ENCODE measurements around the gene ANKRD1.

DNA sequence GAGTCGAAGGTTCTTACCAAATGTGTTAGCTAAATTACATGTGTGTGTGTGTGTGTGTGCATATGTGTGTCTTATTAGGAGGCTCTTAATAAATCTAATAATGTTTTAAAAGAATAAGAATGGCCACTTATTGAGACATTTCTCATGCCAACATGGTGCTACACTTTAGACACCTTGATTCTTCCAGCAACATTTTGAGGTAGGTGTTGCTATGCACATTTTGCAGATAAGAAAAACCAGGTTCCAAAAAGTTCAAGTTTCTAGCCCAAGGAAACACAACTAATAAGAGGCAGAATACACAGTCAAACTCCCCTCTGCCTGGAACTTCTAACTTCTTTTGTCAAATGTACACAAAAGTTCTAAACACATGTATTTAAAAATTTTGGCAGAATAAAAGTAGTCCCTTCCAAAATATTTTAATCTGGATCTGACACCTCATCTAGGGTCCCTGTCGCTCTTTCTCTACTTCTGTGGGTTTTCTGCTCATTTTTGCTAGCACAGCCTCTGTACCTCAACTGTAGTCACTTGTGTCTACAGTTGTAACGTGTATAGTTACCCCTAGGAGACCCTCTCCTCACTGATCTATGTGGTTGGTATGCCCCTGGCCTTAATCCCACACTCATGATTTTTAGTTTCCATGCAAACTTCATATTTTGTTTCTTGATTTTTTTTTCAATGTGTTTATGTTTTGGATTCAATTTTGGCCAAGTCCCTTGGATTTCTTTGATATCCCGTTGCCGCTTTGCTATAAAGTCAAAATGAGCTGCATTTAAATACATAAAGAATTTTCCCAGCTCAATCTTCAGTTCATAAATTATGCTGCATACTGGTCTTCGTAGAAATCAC, 4.3 kb downstream of the ANKRD1 start:
- no peak for TF ChIP-seq POLR2A (IDR thresholded peaks at IDR 0.05)
- TF ChIP-seq, protein P1, sequence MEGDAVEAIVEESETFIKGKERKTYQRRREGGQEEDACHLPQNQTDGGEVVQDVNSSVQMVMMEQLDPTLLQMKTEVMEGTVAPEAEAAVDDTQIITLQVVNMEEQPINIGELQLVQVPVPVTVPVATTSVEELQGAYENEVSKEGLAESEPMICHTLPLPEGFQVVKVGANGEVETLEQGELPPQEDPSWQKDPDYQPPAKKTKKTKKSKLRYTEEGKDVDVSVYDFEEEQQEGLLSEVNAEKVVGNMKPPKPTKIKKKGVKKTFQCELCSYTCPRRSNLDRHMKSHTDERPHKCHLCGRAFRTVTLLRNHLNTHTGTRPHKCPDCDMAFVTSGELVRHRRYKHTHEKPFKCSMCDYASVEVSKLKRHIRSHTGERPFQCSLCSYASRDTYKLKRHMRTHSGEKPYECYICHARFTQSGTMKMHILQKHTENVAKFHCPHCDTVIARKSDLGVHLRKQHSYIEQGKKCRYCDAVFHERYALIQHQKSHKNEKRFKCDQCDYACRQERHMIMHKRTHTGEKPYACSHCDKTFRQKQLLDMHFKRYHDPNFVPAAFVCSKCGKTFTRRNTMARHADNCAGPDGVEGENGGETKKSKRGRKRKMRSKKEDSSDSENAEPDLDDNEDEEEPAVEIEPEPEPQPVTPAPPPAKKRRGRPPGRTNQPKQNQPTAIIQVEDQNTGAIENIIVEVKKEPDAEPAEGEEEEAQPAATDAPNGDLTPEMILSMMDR (IDR thresholded peaks at IDR 0.05), result no peak
- TF ChIP-seq EP300 (IDR thresholded peaks at IDR 0.05), result no peak
